ENCODE data around the gene THAP7. TPM values are rescaled to one million over a fixed set of nuclear protein-coding genes. Genes with fewer than 3 reads are reported as not detected.

Gene THAP7
- total RNA-seq, 1 donor from 2014 or later, result 34.9 TPM

DNA sequence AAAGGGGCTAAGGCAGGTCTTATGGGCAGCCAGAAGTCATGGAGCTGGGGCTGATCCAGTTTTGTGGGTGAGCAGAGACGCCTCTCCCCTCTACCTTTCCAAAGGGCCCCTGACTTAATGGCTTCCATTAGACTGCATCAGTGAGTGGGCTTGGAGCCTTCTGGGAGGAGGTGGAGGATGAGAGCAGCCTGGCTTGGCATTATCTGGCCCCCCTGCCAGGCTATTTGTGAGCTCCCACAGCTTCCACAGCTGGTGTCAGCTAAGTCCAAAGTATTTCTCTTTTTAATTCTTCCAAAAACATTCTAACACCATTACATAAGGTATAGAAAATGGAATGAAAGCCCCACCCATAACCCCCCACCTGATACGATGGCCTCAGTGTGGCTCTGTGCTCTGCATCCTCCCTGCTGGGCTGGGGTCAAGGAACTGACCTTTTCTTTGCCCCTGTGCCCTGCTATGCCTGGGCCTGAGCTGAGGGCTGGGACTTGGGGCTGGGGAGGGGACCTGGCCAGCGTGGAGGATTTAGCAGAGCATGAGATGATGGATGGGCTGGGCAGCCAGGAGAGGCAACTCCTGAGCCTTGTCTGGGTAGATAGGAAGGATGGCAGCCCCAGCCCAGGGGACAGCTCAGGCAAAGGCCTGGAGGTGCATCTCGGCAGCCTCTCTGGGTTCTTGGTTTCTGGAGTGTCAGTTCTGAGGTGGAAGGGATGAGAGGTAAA lies 30.8 kb downstream of the THAP7 start:
- no peaks in the 10 kb centered on the region for H3K4me1 ChIP-seq
- no peak for TF ChIP-seq POLR2A (IDR thresholded peaks at IDR 0.05)
- TF ChIP-seq, protein P1, sequence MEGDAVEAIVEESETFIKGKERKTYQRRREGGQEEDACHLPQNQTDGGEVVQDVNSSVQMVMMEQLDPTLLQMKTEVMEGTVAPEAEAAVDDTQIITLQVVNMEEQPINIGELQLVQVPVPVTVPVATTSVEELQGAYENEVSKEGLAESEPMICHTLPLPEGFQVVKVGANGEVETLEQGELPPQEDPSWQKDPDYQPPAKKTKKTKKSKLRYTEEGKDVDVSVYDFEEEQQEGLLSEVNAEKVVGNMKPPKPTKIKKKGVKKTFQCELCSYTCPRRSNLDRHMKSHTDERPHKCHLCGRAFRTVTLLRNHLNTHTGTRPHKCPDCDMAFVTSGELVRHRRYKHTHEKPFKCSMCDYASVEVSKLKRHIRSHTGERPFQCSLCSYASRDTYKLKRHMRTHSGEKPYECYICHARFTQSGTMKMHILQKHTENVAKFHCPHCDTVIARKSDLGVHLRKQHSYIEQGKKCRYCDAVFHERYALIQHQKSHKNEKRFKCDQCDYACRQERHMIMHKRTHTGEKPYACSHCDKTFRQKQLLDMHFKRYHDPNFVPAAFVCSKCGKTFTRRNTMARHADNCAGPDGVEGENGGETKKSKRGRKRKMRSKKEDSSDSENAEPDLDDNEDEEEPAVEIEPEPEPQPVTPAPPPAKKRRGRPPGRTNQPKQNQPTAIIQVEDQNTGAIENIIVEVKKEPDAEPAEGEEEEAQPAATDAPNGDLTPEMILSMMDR (IDR thresholded peaks at IDR 0.05), result no peak
- no peak for TF ChIP-seq POLR2AphosphoS5 (IDR thresholded peaks at IDR 0.05; ENCODE audit: insufficient read depth in 1 of 2, low read depth in 1 of 2)
- no peak for DNase-seq (ENCODE audit: extremely low spot score in 2 of 2)
- H3K36me3 ChIP-seq, result no peaks in the 10 kb centered on the region
- H3K27ac ChIP-seq, result no peak overlapping the region
- intact Hi-C loops (cut with DNase I), result no loop called here
- no peak overlapping the region for H3K4me3 ChIP-seq
- H3K27me3 ChIP-seq, result no peaks in the 10 kb centered on the region
- H3K9me3 ChIP-seq, result no peaks in the 10 kb centered on the region

DNA sequence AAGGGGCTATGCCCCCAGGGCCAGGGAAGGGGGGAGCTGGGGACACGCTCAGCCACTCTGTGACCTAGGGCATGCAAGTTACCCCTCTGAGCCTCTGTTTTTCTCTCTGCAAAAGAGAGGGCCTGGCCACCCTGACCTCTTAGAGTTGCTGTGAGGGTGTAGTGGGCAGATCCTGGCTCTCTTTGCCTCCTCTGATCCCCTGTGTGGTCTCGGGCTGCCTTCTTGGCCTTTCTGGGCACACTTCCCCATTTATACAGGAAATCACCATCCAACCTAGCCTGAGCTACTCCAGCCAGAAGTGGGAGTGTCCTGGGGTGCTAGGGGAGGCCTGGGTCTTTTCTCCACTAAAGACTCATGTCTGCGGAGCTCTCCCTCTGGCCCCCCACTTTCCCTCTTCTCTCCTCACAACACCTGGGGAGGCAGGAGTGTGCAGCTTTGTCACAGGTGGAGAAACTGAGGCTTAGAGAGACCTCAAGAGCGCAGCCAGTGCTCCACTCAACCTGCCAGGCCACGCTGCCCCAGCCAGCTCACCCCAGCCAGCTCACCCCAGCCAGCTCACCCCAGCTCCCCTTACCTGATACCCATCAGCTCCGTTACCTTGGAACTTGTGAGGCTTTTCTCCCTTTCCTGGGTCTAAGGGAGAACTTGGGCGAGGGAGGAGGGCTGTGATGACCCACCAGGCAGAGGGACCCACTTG lies 33.5 kb downstream of the THAP7 start:
- intact Hi-C loops (cut with DNase I), result no loop called here
- Histone ChIP-seq H3K36me3 (no peaks in the 10 kb centered on the region), H3K27me3 (no peaks in the 10 kb centered on the region), H3K4me1 (peaks cover 5% of the 10 kb centered on the region), H3K9me3 (no peaks in the 10 kb centered on the region), H3K4me3 (no peak overlapping the region), H3K27ac (no peak overlapping the region)
- DNase-seq (ENCODE audit: extremely low spot score in 2 of 2), result no peak
- TF ChIP-seq, protein P1 (IDR thresholded peaks at IDR 0.05), result no peak
- TF ChIP-seq POLR2A (IDR thresholded peaks at IDR 0.05) (no peak), POLR2AphosphoS5 (IDR thresholded peaks at IDR 0.05; ENCODE audit: insufficient read depth in 1 of 2, low read depth in 1 of 2) (no peak)

DNA sequence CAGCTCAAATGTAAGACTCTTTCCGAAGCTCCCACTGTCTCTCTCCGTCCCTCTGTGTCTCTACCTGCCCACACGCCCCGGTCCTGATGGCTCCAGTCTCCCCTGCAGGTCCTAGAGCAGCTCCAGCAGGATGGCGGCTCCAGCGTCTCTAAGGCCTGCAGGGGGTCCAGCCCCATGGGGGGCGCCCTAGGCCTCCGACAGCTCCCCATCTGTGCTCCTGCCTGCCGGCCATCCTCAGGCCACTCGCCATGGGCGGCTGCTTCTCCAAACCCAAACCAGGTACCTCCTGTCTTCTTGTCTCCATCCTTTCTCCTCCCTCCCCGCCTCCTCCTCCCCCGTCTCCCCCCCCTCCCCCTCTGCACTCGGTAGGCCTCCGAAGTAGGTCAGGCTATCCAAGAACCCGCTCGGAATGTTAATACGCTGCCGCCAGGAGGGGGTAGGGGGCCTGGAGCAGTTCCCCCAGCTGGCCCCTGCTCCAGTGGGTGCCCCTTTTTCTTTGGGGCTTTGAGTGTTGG lies 34.2 kb downstream of the THAP7 start:
- intact Hi-C loops (cut with DNase I), result no loop called here
- TF ChIP-seq, protein P1 (IDR thresholded peaks at IDR 0.05), result no peak

DNA sequence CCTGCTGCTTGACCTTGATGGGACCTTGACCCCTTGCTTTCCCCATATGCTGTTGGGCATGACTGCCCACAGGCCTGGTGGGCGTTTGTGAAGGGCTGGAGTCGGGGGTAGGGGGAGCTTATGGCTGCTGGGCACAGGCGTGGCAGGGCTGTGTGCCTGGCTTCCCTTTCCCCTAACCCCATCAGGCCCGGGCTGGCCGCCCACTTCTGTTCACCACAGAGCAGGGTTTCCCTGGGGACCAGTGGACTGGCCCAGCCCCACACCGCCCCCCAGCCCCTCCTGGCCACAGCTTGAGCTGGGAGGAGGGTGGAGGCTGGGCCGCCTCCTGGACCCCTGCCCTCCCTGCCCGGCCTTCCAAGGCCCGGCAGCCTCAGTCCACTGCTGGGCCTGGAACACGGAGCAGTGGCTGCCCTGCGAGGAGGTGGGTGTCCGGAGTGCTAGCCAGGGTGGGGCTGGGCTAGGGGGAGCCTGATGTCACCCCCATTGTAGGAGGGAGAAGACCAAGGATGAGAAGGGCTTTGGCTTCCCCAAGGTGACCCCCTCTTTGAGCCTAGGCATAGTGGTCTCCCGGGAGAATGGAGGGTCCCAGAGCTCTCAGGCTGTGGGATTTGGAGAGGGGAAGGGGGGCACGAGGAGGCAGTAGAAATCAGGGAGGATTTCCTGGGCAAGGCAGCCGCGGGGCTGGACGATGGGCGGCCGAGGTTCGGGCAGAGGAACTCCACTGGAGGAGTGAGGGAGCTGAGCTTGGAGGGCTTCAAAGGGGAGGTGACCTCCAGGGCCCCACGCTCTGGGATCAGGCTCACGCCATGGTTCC lies 34.8 kb downstream of the THAP7 start, which contains the start of gene AIFM3:
AIFM3 (plus strand) TSS at position 373 of the 814 bp plus-strand sequence. CDS start 690 bp downstream, outside the sequence.
- no peak for DNase-seq (ENCODE audit: extremely low spot score in 2 of 2)
- Histone ChIP-seq H3K27ac (no peak within 1 kb of the TSS), H3K27me3 (no peaks in the 10 kb centered on the region), H3K4me3 (no peak within 1 kb of the TSS), H3K9me3 (no peaks in the 10 kb centered on the region), H3K36me3 (no peaks in the 10 kb centered on the region), H3K4me1 (peaks cover 5% of the 10 kb centered on the region)
- TF ChIP-seq POLR2A (IDR thresholded peaks at IDR 0.05) (no peak), POLR2AphosphoS5 (IDR thresholded peaks at IDR 0.05; ENCODE audit: insufficient read depth in 1 of 2, low read depth in 1 of 2) (no peak)
- TF ChIP-seq, protein P1 (IDR thresholded peaks at IDR 0.05), result no peak
- intact Hi-C loops (cut with DNase I), result no loop called here

More for the DNA sequence above, 34.2 kb downstream of the THAP7 start:
- no peak for DNase-seq (ENCODE audit: extremely low spot score in 2 of 2)
- Histone ChIP-seq H3K4me3 (no peak overlapping the region), H3K36me3 (no peaks in the 10 kb centered on the region), H3K27ac (no peak overlapping the region), H3K4me1 (peaks cover 5% of the 10 kb centered on the region), H3K9me3 (no peaks in the 10 kb centered on the region), H3K27me3 (no peaks in the 10 kb centered on the region)
